ENCODE measurements around the gene STON2.

DNA sequence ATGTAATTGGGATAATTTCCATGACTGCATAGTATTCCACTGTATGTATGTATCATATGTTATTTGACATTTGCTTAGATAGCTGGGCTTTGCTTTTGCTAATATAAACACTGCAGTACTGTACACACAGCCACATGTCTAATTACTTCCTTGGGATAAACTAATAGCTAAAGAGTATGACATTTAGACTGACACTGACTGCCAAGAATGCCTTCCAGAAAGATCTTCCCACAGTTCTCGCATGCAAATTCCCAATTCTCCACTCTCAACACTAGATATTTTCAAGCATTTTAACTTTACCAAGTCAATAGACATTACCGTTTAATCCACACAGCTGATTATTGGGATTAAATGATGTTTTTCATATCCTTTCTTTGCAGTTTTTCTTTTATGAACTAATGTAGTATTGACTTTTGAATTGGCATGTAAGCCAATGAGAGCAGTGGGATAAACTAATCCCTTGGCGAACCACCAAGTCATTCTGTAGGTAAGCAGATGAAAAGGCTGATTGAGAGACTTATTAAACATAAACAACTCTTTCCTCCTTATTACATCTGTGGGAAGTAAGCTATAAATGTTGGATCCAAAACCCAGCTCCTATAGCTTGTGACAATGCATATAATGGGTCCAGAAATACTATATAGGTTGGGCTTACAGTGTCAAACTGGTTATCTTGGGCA, 55.5 kb downstream of the STON2 start:
- TF ChIP-seq, protein P1, sequence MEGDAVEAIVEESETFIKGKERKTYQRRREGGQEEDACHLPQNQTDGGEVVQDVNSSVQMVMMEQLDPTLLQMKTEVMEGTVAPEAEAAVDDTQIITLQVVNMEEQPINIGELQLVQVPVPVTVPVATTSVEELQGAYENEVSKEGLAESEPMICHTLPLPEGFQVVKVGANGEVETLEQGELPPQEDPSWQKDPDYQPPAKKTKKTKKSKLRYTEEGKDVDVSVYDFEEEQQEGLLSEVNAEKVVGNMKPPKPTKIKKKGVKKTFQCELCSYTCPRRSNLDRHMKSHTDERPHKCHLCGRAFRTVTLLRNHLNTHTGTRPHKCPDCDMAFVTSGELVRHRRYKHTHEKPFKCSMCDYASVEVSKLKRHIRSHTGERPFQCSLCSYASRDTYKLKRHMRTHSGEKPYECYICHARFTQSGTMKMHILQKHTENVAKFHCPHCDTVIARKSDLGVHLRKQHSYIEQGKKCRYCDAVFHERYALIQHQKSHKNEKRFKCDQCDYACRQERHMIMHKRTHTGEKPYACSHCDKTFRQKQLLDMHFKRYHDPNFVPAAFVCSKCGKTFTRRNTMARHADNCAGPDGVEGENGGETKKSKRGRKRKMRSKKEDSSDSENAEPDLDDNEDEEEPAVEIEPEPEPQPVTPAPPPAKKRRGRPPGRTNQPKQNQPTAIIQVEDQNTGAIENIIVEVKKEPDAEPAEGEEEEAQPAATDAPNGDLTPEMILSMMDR (IDR thresholded peaks at IDR 0.05), result no peak
- no peak for TF ChIP-seq POLR2A (IDR thresholded peaks at IDR 0.05)

All from body of pancreas (tissue), 4 donors.